NB4 (cell line): ENCODE measurements around the gene ADAMTS8.

ENCODE experiments used
- DNase-seq: peaks from one replicate; pipeline ENCODE4 v3.0.0; 2010; ENCODE audit warnings: low read depth
- H3K4me3 ChIP-seq: one replicate; pipeline ENCODE4 v1.5.1; 2011; ENCODE audit warnings: mild to moderate bottlenecking, low read depth, low read length, moderate library complexity
- MYC ChIP-seq: IDR thresholded peaks from 2 replicates; pipeline ENCODE4 v1.6.1; 2011; ENCODE audit warnings: low read depth, low read length
- POLR2A ChIP-seq: IDR thresholded peaks from 2 replicates; pipeline ENCODE4 v1.6.1; 2011; ENCODE audit warnings: mild to moderate bottlenecking; ENCODE audit not compliant: insufficient read length; ENCODE audit errors: extremely low read depth
- TF ChIP-seq, protein P1 (sequence below): IDR thresholded peaks from one replicate; pipeline ENCODE4 v1.5.1; 2012; ENCODE audit warnings: low read depth, low read length
- TF ChIP-seq, protein P2 (sequence below): IDR thresholded peaks from 2 replicates; pipeline ENCODE4 v1.6.1; 2011; ENCODE audit warnings: low read depth, low read length

The ADAMTS8 gene

DNA sequence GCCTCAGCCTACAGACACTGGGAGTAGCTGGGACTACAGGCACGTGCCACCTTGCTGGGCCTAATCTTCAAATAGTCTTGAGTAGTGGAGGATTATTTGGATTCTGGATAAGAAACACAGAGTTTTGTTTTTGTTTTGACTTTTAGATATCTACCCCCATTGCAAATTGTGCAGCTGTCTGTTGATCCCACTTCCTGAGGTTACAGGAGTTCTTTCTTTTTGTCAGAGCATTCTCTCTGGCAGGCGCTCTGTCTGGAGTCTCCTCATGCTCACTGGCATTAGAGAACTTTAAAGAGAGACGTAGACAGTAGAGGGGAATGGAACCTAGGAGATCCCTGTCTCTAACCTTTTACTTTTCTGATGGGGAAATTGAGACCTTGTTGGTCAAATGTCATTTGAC, 7.8 kb upstream of the ADAMTS8 start:
- DNase-seq: no peak
- no peak overlapping the region for H3K4me3 ChIP-seq
- TF ChIP-seq MYC (no peak), POLR2A (no peak)
- TF ChIP-seq, protein P1, sequence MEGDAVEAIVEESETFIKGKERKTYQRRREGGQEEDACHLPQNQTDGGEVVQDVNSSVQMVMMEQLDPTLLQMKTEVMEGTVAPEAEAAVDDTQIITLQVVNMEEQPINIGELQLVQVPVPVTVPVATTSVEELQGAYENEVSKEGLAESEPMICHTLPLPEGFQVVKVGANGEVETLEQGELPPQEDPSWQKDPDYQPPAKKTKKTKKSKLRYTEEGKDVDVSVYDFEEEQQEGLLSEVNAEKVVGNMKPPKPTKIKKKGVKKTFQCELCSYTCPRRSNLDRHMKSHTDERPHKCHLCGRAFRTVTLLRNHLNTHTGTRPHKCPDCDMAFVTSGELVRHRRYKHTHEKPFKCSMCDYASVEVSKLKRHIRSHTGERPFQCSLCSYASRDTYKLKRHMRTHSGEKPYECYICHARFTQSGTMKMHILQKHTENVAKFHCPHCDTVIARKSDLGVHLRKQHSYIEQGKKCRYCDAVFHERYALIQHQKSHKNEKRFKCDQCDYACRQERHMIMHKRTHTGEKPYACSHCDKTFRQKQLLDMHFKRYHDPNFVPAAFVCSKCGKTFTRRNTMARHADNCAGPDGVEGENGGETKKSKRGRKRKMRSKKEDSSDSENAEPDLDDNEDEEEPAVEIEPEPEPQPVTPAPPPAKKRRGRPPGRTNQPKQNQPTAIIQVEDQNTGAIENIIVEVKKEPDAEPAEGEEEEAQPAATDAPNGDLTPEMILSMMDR: no peak
- TF ChIP-seq, protein P2, sequence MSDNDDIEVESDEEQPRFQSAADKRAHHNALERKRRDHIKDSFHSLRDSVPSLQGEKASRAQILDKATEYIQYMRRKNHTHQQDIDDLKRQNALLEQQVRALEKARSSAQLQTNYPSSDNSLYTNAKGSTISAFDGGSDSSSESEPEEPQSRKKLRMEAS: no peak

DNA sequence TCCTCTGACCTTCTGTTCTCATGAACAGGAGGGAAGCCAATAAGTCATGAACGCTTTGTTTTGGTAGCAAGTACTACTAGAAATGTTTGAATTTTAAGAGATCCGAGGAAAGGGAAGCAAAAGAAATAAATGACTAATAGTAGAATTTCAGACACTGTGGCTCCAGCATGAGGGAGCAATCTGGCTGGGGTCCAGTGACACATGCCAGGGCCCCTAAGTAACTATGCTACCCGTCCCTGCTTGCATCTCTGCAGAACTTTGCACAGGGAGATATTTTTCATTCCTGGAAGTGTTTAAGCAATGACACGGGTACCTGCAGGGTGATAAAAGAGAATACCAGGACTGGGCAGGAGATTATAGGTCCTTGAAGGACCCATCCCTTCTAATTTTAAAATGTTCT, 7.3 kb upstream of the ADAMTS8 start:
- TF ChIP-seq, protein P2: no peak
- no peak for TF ChIP-seq MYC
- no peak for TF ChIP-seq POLR2A
- TF ChIP-seq, protein P1: no peak
- no peak overlapping the region for H3K4me3 ChIP-seq
- no peak for DNase-seq

DNA sequence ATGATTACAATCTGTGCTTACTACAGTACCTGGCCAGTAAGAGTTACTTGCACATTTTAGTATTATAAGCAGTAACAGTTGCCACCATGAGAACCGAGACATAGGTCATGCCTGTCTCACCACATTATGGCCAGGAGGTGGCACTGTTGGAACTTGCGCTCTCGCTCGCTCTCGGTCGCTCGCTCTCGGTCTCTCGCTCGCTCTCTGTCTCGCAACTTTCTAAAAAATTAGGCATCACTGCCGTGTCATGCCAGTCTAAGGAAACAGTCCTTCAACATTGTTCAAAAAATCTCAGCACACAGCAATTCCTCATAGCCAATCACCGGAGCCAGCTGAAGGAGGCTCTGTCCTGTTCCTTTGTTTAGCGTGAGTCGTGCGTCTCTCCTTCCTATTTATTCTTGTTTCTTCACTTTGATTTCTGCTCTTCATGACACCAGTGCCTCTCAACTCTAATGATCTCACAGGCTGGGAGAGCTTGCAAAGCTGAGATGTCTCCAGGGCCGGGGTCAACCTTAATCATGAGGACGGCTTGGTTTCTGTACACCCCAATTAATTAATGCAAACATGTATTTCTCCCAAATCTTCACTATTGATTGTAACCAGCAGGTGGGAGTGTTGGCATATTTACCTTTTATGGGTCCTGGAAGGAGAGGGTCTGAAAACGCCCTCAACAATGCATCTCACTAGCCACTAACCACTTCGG, 6.3 kb upstream of the ADAMTS8 start:
- peak; percentile 86 for DNase-seq

DNA sequence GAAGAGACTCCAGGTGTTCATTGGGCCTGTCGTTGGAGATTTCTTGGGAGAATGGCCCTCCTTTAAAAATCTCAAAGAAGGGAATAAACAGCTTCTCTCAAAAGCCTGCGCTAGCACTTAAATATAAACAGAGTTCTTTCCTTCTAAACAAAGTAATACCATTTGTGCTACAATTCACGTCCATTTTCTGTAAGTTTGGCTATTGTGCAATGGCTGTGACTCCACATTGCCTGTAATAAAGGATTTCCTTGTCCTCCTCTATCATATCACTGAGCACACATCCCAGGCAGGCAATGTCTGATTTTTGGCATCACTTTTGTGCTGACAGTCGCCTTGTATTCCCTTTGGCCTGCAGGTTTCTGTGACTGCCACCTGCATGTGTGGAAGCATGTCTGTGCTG, 4.9 kb upstream of the ADAMTS8 start:
- no peak for TF ChIP-seq POLR2A
- TF ChIP-seq, protein P2: no peak
- TF ChIP-seq, protein P1: no peak
- no peak for TF ChIP-seq MYC
- no peak overlapping the region for H3K4me3 ChIP-seq
- DNase-seq: no peak

More for the DNA sequence above, 6.3 kb upstream of the ADAMTS8 start:
- TF ChIP-seq MYC: no peak; the same call in 1 of the 2 replicates
- TF ChIP-seq POLR2A: no peak
- TF ChIP-seq, protein P2: peak; percentile 75
- TF ChIP-seq, protein P1: peak; percentile 89
- peak overlapping the region; percentile 76 for H3K4me3 ChIP-seq

DNA sequence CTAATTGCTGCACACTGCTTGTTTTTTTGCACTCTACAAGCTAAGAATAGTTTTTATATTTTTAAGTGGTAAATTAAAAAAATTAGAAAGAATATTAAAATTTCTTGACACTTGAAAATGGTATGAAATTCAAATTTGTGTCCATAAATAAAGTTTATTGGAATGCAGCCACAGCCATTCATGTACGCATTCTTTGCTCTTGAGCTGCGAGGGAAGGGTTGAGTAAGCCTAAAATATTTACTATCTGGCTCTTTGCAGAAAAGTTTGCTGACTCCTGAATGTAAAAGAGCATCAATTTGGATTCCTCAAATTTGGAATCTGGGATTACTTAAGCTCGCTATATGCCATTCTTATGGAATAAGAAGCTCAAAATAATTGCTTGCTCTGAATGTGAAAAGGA, 3.4 kb upstream of the ADAMTS8 start:
- TF ChIP-seq POLR2A (no peak), MYC (no peak)
- TF ChIP-seq, protein P2: no peak
- TF ChIP-seq, protein P1: no peak
- DNase-seq: no peak
- H3K4me3 ChIP-seq: no peak overlapping the region

DNA sequence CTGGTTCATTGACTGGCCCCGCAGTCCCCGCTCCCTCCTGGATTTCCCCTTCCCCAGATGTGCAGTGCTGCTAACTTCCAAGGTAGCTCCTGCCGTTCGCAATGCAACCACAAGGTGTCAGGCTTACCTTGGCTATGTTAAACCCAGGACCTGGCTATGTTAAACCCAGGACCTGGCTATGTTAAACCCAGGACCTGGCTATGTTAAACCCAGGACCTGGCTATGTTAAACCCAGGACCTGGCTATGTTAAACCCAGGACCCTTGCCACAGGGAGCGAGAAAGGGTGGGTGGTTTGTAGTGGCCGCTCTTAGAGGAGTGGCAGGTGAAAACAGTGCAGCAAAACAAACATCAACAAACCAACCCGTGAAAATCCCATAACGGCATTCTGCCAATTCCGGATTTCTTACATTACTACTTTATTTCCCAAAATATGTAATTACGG, 2.9 kb upstream of the ADAMTS8 start:
- peak; percentile 81 for DNase-seq
- TF ChIP-seq MYC (peak; percentile 32; the same call in 1 of the 2 replicates), POLR2A (no peak)
- TF ChIP-seq, protein P1: peak; percentile 77
- TF ChIP-seq, protein P2: peak; percentile 19; the same call in 1 of the 2 replicates
- H3K4me3 ChIP-seq: no peak overlapping the region
